Mucosa of rectum (tissue), 2 donors: Measurements from ENCODE around the gene NR4A3.

Experiments
- H3K27ac ChIP-seq, 2 donors: one replicate each; pipeline ENCODE4 v1.7.0; 2013; ENCODE audit warnings: inconsistent platforms in 2 of 2, low read depth in 2 of 2, low read length in 2 of 2
- H3K27me3 ChIP-seq, 2 donors: one replicate each; pipeline ENCODE4 v1.7.0; 2013; ENCODE audit warnings: low read length in 2 of 2; ENCODE audit not compliant: control insufficient read depth in 2 of 2, insufficient read depth in 2 of 2
- H3K36me3 ChIP-seq, 2 donors: one replicate each; pipeline ENCODE4 v1.7.0; 2013; ENCODE audit warnings: low read length in 2 of 2; ENCODE audit not compliant: control insufficient read depth in 2 of 2, insufficient read depth in 2 of 2
- H3K4me1 ChIP-seq, 2 donors: one replicate each; pipeline ENCODE4 v1.7.0; 2013; ENCODE audit warnings: low read length in 2 of 2, mild to moderate bottlenecking in 1 of 2; ENCODE audit not compliant: control insufficient read depth in 2 of 2, insufficient read depth in 2 of 2
- H3K4me3 ChIP-seq, 2 donors: one replicate each; pipeline ENCODE4 v1.7.0; 2013; ENCODE audit warnings: low read length in 2 of 2
- H3K9ac ChIP-seq, 2 donors: one replicate each; pipeline ENCODE4 v1.7.0; 2013; ENCODE audit warnings: low read length in 2 of 2, low read depth in 1 of 2, mild to moderate bottlenecking in 1 of 2
- H3K9me3 ChIP-seq, 2 donors: one replicate each; pipeline ENCODE4 v1.7.0; 2013; ENCODE audit warnings: low read length in 2 of 2; ENCODE audit not compliant: control insufficient read depth in 2 of 2
- donor health status: healthy.
- donor health status: Normal muscosa, but diverticular disease.

NR4A3 gene

DNA sequence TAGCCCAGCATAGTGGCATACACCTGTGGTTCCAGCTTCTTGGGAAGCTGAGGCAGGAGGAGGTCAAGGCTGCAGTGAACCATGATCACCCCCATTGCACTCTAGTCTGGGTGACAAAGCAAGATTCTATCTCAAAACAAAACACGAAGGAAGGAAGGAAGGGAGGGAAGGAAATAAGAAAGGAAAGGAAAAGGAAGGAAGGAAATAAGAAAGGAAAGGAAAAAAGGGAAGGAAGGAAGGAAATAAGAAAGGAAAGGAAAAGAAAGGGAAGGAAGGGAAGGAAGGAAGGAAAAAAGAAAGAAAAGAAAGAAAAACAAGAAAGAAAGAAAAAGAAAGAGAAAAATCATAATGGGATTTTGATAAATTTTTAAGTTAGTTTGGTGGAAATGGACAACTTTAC, 81.7 kb downstream of the NR4A3 start:
- Histone ChIP-seq H3K36me3 (no peaks in the 10 kb centered on the region), H3K9me3 (no peaks in the 10 kb centered on the region), H3K27me3 (no peaks in the 10 kb centered on the region), H3K9ac (no peak overlapping the region), H3K4me3 (no peak overlapping the region), H3K4me1 (peaks cover 10 to 11% of the 10 kb centered on the region in 2 donors), H3K27ac (no peak overlapping the region)

DNA sequence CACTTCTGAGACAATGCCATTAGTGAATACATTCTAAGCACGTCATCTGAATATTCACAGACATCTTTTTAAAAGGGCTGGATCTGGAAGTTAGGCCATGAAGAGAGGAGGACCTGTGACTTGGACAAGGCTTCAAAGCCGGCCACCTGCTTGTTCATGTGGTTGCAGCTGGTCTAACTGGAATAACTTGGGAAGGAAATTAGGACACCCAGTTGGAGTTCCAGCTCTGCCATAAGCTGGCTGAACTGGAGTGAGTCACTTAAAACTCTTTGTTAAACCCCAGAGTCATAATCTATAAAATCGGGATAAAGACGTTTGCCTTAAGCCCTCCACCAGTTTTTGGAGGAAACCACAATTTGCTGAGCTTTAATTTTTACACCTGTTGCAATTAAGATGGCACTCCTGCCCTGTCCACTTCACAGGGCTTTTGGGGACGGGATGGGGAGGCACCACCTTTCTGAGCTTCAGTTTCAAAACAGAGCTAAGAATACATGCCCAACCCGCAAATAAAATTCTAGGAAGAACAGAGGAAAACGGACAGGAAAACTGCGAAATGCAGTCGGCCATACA, 84.2 kb downstream of the NR4A3 start:
- Histone ChIP-seq H3K9ac (peak overlapping the region; percentile 52 to 86), H3K27me3 (no peaks in the 10 kb centered on the region), H3K36me3 (no peaks in the 10 kb centered on the region), H3K9me3 (no peaks in the 10 kb centered on the region), H3K4me3 (peak overlapping the region; percentile 80 to 94), H3K4me1 (peaks cover 11% of the 10 kb centered on the region in 2 donors), H3K27ac (peak overlapping the region; percentile 95)

- peaks cover 11% of the 10 kb centered on the region in 2 donors for H3K4me1 ChIP-seq
- H3K9me3 ChIP-seq, result no peaks in the 10 kb centered on the region
- H3K4me3 ChIP-seq, result peak within 1 kb of the TSS; percentile 80 to 94
- no peaks in the 10 kb centered on the region for H3K36me3 ChIP-seq
- peak within 1 kb of the TSS; percentile 95 for H3K27ac ChIP-seq
- no peaks in the 10 kb centered on the region for H3K27me3 ChIP-seq
- H3K9ac ChIP-seq, result peak within 1 kb of the TSS; percentile 86 to 92
Observed at GRCh38 chr9:99906403-99907207, 84.9 kb downstream of the NR4A3 start, which contains the start of gene STX17. STX17 (plus strand) TSS chr9:99906654; CDS start chr9:99915240, 8,586 bp downstream.

GRCh38 chr9:99907208-99907532, 85.5 kb downstream of the NR4A3 start:
- H3K27ac ChIP-seq, result peak overlapping the region; percentile 95
- peak overlapping the region; percentile 80 to 94 for H3K4me3 ChIP-seq
- peak overlapping the region; percentile 86 to 92 for H3K9ac ChIP-seq
- no peaks in the 10 kb centered on the region for H3K27me3 ChIP-seq
- H3K4me1 ChIP-seq, result peaks cover 11% of the 10 kb centered on the region in 2 donors
- H3K9me3 ChIP-seq, result no peaks in the 10 kb centered on the region
- no peaks in the 10 kb centered on the region for H3K36me3 ChIP-seq

GRCh38 chr9:99911600-99911999, 89.9 kb downstream of the NR4A3 start:
- Histone ChIP-seq H3K27ac (no peak overlapping the region), H3K36me3 (peaks cover 9 to 10% of the 10 kb centered on the region in 2 donors), H3K4me3 (no peak overlapping the region), H3K9ac (no peak overlapping the region), H3K27me3 (no peaks in the 10 kb centered on the region), H3K4me1 (peaks cover 8 to 11% of the 10 kb centered on the region in 2 donors), H3K9me3 (no peaks in the 10 kb centered on the region)
